GM12873 (cell line): ENCODE measurements around the gene TGFB2.

Experiments used
- CTCF ChIP-seq: IDR thresholded peaks from 2 replicates; pipeline ENCODE4 v1.5.1; 2012; ENCODE audit warnings: low read depth, mild to moderate bottlenecking, moderate library complexity, low read length, control low read depth; ENCODE audit not compliant: insufficient read depth; ENCODE audit errors: missing control alignments

The TGFB2 gene

DNA sequence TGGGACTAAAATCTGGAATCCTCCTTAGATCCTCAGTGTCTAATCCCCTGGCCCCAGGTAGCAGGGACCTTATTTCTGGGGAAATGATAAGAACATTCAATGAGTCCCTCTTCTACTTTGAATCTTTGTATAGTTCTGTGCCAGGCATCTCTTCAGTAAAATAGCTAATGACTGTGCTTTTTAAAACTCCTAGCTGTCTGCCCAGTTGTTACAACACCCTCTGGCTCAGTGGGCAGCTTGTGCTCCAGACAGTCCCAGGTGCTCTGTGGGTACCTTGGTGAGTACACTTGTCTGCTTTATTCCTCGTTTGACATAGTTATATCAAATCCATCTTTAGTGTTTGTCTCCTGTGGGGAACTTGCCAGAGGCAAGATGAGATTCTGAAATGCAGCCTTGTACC is 18.0 kb downstream of the TGFB2 start:
- no peak for TF ChIP-seq CTCF

GRCh38 chr1:218364028-218364710 is 19.0 kb downstream of the TGFB2 start:
- TF ChIP-seq CTCF = no peak

DNA sequence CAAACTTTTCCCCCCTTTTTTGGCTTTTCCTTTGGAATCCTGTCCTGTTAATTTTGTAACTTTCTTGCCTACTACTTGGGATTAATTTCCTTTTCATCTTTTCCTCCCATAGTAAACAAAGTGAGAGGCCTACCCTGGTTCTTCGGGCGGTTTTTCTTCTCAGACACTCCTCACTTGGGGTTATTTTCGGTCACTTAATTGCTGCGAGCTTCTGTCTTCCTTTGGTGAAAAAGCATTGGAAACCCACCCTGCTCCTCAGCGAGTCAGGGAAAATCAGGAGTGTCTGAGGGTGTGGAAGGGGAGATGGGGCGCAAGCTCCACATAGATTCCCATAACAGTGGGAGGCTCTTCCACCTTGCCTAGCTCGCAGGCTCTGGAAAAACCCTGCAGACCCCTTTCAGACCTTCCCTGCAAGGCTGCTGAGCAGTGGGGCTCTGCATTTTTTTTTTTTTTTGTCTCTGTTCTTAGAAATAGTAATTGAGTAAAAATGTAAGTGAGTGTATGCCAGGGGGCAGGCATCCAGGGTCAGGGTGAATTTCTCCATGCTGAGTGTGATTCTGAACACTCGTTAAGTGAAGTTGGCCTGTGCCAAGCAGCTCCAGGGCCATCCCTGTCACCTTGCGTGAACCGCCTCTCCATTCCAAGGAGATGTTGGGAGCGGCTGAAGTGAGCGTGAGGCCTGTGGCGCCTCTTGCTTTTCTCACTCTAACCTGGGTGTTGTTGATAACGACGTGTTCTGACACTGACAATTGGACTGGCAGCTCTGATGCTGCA is 20.3 kb downstream of the TGFB2 start:
- no peak for TF ChIP-seq CTCF

DNA sequence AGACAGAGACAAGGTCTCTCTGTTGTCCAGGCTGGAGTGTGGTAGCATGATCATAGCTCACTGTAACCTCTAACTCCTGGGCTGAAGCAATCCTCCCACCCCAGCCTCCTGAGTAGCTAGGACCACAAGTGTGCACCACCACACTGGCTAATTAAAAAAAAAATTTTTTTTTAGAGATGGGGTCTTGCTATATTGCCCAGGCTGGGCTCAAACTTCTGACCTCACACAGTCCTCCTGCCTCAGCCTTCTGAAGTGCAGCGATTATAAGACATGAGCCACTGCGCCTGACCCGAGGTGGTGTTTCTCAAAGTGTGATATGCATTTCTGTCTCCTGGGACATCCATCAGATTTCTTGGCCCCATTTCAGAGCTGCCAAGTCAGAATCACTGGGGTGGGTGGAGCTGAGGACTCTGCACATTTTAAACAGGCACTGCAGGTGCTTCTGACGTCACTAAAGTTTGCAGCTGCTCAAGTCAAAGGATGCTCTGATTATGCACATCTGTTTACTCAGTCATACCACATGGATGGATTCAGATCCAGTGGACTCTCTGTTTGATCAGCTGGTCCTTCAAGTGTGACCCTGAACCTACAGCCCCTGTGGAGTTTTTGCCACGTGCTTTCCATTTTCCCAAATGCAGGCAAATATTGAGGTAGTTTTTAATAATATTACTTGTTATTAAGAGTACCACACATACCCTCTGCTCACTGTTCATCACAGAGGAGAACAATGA is 21.4 kb downstream of the TGFB2 start:
- no peak for TF ChIP-seq CTCF

GRCh38 chr1:218367118-218367517 is 22.0 kb downstream of the TGFB2 start:
- no peak for TF ChIP-seq CTCF

GRCh38 chr1:218368686-218369085 is 23.6 kb downstream of the TGFB2 start:
- TF ChIP-seq CTCF = no peak
